ENCODE results near the gene SLC22A4.
A peak's percentile ranks its signal among the peaks of the same experiment; 100 is the strongest.

Gene SLC22A4

DNA sequence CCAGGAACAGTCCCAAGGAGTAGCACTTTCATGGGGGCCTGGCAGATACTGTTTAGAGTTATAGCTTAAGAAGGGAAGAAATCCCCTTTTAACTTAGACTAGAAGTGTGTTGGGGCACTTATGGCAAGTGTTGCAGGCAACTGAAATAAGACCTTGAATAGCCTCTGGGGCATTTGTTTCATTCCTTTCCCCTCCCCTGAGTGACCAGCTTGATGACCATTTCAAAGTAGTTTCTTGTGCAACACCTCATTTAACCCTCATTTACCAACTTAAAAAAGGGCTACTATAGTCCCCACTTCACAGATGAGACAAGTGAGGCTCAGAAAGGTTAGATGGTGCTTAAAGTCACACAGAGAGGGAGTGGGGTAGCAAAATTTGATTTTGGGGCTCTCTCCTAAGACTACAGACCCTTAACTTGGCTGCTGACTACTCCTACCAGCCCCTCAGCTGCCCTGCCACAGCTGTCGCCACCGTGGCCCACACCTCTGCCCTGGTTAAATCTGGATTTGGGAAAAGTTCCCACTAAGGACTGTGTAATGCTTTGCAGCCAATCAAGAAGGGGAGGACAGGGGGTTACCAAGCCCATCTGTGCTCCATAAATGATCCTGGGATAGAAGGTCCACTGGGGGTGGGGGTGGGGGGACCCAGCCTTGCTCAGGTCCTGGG lies 31.2 kb upstream of the SLC22A4 start:
- peak in 1 of 2 donors; percentile 8 for DNase-seq

DNA sequence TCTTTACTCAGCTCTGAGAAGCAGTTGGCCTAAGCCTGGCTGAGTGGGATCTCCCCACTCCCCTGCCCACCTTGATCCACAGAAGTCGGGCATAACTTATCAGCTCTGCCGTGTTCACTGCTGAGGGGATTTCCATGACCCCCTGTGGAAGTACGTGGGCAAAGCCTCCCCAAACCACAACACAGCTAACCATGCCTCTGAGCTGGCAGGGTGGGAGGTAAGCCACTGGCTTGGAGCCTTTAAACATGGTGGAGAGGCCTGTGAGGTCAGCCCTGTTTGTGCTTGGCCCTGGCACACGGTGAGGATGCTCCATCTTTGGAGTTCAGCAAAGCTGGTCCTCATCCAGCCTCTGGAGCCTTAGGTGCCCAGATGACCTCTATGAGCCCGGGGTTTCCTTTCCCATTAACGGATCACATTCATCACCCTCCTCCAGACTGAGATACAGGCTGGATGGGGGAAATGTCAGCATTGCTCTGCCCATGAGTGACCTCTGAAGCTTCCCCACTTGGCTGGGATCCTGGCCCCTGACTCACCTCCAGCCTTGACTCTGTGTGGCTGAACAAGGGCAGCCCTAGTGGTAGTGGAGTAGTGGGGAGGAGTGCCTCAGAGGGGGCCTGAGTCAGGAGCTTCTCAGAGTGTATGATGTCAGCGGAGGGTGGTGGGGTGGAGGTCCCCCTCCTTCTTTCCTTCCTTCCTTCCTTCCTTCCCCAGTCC lies 30.5 kb upstream of the SLC22A4 start:
- peak in 1 of 2 donors; percentile 28 for DNase-seq

DNA sequence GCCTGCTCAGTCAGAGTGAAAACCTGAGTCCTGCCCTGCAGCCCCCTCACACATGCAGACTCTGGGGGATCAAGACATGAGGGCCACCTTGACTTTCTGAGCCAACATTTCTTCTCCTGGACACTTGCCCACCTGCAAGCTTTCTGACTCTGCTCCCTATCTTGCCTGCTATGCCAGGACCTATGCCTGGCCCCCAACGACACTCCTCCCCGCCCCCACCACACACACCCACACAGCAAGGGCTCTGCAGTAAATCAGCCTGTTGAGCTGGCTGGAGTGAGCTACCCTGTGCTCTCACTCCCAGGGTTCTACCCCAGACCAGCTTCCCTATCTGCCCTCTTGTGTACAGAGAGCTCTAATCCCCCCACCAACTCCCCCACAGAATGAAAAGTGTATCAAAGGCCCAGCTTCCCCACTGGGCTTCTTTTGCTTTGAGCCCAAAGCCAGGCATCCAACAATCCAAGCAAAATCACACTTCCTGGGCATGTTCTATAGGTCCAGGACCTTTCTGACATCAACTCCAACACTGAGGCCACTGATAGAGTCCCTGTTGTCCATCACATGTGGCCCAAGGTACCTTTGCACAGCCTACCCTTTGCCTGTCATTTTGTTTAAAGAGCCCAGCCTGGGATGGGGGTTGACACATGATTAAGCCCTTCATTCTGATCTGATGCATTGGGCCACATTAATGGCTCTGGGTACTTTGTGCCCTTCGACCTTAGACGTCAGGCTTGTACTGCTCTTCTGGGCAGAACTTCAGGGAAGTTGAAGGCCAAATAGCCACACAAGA lies 29.5 kb upstream of the SLC22A4 start:
- peak in 1 of 2 donors; percentile 8 for DNase-seq

DNA sequence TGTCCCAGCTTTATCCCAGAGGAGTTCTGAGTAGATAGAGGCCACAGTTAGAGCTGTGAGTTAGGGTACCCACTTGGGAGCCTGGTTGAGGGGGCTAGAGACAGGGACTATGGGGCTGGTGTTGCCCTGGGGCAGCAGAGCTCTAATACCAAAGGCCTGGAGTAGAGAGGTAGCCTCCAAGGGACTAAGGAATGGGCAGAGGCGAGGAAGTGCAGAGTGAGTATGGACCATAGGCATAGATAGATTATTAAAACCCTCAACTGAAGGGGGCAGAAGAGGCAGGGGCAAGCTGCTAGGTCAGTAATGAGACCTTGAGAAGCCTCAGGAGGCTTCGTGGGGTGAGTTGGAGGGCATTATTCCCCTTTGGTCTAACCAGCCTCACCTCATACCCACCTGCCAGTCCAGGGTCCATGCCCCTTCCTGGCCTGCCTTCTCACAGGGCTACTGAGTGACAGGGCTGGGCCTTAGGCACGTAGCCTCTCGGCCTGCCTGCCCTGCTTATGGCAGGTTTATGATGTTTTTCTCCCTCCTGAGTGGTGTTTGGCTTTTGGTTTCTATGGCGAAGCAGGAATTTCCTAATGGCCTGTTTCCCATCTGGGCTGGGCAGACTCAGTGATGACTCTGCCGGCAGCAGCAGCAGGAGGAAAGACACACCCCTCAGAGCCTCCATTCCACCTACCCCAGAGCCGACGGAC lies 28.7 kb upstream of the SLC22A4 start:
- peak in 1 of 2 donors; percentile 14 for DNase-seq

DNA sequence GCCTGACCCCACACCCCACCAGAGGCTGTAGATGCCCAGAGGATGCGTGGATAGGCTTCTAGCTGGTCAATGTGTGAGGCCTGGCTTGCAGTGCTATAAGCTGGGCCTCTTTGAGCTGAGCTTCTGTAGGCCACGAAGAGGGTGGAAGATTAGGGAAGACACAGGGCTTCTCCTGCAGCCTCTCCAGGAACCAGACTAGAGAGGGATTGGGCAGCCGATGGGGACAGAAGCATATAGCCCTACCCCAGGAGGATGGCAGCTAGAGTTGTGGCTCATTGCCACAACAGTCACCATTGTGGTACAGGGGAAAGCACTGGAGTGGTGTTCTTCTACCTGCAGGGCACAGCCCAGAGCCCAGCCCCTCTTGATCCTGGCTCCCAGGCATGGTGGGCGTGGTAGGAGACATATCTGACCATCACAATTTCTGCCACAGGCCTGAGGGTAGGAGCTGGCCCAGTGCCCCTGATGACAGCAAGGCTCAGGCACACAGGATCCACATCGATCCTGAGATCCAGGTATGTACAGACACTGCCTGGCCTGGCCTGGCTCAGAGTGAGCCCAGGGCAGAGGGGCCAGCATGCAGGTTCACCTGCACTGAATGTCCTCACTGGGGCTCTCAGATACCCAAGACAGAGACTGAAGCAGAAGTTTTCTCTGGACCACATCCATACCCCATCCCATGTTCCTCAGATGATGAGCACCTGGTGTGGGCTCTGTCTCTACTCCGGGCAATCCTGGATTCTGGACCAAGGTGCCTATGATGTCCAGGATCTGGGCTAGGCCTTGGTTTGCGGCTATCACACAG lies 28.0 kb upstream of the SLC22A4 start:
- DNase-seq, result peak in 1 of 2 donors; percentile 14

DNA sequence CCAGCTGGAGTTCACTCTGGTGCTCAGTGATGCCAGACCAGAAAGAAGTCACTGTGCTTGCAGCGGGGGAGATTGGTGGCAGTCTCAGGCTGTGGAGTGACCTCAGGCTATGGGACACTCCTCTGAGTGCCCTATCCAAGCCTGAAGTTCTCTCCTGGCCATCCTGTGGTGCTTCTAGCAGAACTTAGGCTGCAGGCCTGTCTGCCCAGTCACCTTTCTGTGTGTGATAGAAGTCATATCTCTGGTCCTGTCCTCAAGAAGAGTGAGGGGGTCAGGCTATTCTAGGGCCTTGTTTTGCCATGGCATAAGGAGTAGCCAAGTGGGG lies 27.4 kb upstream of the SLC22A4 start:
- no peak for DNase-seq

DNA sequence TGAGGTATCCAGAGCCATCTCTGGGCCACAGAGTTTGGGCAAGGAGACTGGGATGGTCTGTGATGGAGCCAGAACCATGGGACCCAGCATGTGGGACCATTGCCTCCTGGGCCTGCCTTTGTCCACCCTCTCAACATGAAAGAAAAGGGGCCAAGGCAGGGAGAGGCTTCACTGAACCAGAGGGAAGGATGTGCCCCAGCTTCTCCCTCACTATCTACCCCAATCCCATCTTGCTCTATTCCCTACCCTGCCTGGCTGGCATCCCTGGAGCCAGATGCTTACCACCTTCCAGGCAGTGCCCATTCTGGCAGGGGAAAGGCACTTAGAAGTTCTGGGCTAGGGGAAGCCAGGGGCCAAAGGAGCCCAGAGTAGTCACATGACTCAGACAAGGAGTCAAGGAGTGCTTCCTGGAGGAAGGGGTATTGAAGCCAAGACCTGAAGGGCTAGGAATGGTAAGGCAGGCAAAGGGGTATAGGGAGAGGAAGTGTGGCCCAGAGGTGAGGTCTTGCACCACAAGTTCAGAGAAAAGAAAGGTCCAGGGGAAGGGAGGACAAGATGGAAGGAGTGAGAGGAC lies 26.9 kb upstream of the SLC22A4 start:
- peak in 1 of 2 donors; percentile 15 for DNase-seq

DNA sequence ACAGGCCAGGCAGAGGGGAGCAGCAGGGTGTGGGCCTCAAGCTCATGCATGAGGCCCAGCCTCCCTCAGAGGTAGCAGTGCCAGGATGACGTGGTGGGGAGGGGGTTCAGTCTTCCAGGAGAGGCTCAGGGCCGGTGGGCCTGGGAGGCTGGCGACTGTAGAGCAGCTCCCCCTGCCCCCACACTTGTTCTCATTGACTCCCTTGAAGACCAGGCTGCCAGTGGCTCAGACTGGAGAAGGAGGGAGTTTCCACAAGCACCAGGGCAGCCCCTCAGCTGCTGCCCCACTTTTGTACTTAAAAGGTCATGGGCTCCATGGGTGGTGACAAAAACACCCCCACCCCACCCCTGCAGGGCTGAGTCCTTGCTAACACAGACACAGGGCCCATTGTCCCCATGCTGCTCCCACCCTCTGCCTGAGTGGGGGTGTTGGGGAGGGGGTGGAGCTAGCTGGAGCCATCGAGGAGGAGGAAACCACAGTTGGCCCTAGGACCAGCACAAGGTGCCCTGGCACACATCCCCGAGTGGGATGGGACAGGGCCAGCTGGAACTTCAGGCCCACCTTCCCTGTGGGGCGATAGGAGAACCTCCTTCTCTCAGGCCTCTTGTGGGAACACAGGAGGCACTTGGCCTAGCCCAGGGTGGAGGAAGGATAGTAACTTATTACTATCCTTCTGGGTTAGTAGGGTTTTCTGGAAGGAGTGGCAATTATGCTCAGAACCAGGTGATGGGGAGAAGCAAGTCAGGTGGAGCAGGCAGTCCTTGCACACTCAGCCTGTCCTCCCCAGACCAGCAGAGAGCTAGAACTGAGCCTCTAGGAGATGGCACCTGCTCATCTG lies 26.0 kb upstream of the SLC22A4 start:
- DNase-seq, result peak in 1 of 2 donors; percentile 14

DNA sequence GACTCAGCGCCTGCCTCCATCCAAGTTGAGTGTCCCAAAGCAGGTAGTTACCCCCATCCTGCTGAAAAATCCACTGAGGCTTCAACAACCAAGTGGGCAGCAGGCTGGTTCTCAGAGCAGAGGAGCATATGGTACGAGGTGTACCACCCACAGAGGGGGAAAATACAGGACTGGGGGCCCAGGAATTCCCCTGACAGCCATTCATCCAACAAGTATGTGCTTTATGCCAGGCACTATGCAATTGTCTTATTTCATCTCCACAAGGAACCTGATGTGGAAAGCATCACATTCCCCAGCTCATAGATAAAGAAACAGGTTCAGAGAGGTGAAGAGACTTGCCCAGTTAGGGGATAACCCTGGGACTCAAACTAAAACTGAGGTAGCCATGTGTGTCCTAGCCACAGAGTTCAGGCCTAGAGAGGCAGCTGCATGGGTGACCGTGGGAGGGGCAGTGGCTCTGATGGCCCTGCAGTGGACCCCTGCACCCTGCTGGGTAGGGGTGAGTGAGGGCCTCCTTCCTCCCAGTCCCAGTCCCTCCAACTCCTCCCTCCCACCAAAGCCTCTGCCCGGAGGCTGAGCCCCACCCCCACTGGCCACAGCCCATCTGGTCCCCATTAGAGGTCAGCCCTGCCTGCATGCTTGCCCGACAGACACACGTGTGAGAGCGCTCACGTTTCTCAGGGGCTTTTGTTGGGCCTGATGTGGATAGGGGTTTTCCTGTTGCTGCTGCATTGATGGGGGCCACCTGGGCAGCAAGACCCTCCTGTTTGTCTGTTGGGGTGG lies 25.2 kb upstream of the SLC22A4 start:
- peak in 1 of 2 donors; percentile 12 for DNase-seq

DNA sequence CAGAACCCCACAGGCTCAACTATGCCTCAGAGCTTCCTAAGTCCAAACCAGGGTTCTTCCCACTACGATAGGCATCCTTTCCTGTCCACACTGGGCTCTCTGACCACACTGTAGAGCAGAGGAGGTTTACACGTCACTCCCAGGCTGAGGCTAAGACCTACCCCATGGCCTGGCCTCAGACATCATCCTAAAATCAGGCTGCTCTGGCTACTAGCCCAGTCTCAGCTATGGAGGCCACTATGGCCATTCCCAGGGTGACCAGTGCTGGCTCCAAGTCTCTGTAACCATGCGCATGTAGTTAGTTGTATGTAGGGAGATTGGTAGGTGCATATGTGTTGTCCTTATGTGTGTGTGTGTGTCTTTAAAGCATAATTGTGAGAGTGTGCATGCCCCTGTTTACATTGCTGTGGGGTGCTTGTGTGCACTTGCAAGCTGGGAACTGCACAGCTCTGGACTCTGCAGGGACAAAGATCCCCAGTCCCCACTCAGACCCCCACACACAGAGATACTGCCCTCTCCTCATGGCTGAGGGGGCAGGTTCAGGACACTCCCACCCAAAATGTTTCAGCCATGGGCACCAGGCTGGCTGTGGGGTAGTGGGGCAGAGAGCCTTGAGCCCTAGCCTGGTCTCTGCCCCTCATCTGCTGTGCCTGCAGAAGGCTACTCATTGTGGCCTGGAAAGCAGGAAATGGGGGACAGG lies 24.4 kb upstream of the SLC22A4 start:
- peak in 1 of 2 donors; percentile 12 for DNase-seq

DNA sequence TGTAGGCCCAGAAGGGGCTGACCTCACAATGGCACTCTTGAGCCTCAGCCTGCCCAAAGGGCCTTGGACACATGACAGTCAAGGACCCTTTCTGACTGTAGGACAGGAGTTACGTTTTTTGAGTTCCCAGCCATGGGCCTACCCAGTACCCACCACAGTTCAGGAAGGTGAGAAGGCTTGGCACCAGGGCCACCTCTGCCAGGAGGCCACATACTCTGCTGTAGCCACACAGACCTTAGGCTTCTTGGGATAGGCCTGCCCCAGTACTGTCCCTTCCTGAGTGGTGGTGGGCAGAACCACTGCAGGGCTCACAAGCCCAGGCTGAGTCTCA lies 23.9 kb upstream of the SLC22A4 start:
- DNase-seq, result no peak

DNA sequence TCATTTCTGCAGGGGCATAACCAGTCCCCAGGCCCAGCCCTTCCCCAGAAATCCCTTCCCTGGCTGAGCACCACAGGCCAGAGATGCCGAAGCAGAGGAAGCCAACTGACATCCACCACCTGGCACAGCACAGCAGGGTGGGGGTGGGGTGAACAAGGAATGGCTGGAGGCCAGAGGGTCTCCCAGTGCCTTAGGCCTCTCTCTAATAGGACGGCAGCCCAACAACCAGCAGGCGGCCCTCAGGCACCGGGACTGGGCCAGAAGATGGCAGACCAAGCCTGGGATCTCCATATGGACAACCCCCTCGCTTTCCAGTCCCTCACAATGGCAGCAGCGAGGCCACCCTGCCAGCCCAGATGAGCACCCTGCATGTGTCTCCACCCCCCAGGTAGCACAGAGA lies 23.5 kb upstream of the SLC22A4 start:
- peak in 1 of 2 donors; percentile 15 for DNase-seq

GRCh38 chr5:132271251-132272246 lies 22.6 kb upstream of the SLC22A4 start:
- peak in 1 of 2 donors; percentile 13 for DNase-seq

- DNase-seq, result peak; percentile 80 to 83
Observed at GRCh38 chr5:132272311-132273210, 21.6 kb upstream of the SLC22A4 start.

GRCh38 chr5:132273631-132274030 lies 20.6 kb upstream of the SLC22A4 start:
- no peak for DNase-seq

GRCh38 chr5:132274050-132274792 lies 20.0 kb upstream of the SLC22A4 start:
- DNase-seq, result no peak
